Choroid plexus epithelial cell (primary cell): ENCODE results near the gene SMPDL3B.
A peak's percentile ranks its signal among the peaks of the same experiment; 100 is the strongest.

Experiments used
- DNase-seq: peaks from one replicate; pipeline ENCODE4 v3.0.0-alpha.2; 2010; ENCODE audit warnings: low read depth
- H3K4me3 ChIP-seq: 2 replicates; pipeline ENCODE4 v1.5.1; 2011; ENCODE audit warnings: low read depth, mild to moderate bottlenecking, control low read depth, low read length, moderate library complexity
- CTCF ChIP-seq: conservative IDR thresholded peaks from 2 replicates; pipeline ENCODE4 v1.5.1; 2011; ENCODE audit warnings: low read depth, mild to moderate bottlenecking, control low read depth, inconsistent platforms, low read length, moderate library complexity

SMPDL3B gene

GRCh38 chr1:27968692-27969091, 33.9 kb downstream of the SMPDL3B start:
- DNase-seq, result peak; percentile 88
- no peak for TF ChIP-seq CTCF
- no peak overlapping the region for H3K4me3 ChIP-seq

DNA sequence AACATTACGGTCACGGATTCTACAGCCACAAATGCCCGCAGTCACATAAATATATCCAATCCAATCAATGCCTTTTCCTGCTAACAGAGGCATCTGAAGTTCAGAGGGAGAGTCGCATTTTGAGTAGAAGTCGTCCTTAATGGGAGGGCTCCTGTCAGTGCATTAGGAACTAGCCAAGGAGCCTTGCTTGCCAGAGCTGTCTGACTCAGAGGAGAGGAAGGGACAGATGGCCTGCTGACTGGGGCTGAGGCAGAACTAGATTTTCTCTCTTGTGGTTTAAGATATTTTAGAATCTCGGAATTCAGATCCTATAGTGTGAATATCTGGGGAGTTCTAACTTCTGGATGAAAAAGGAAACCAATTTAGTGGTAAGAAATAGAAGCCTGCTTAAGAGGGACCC, 35.6 kb downstream of the SMPDL3B start:
- peak; percentile 87 for DNase-seq

GRCh38 chr1:27971674-27972073, 36.9 kb downstream of the SMPDL3B start:
- no peak overlapping the region for H3K4me3 ChIP-seq
- no peak for DNase-seq
- TF ChIP-seq CTCF, result no peak

More for the DNA sequence above, 35.6 kb downstream of the SMPDL3B start:
- no peak for TF ChIP-seq CTCF
- H3K4me3 ChIP-seq, result no peak overlapping the region

DNA sequence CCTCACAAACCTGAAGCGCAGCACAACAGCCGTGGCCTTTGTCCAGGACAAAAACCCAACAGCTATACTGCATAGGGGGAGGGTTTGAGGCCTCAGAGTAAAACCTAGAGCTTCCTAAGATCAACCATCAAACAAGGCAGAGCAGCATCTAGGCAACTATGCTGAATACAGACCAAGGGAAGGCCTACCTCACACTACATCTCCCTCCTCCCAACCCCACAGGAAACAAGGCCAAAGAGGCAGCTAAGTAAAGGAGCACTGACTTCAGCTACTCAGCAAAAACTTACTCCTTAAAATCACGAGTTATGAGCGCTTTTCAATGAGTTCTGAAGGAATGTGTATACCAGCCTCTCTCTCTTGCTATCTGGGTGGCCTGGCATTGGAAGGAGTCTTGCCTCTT, 37.3 kb downstream of the SMPDL3B start:
- no peak overlapping the region for H3K4me3 ChIP-seq
- DNase-seq, result no peak
- no peak for TF ChIP-seq CTCF

DNA sequence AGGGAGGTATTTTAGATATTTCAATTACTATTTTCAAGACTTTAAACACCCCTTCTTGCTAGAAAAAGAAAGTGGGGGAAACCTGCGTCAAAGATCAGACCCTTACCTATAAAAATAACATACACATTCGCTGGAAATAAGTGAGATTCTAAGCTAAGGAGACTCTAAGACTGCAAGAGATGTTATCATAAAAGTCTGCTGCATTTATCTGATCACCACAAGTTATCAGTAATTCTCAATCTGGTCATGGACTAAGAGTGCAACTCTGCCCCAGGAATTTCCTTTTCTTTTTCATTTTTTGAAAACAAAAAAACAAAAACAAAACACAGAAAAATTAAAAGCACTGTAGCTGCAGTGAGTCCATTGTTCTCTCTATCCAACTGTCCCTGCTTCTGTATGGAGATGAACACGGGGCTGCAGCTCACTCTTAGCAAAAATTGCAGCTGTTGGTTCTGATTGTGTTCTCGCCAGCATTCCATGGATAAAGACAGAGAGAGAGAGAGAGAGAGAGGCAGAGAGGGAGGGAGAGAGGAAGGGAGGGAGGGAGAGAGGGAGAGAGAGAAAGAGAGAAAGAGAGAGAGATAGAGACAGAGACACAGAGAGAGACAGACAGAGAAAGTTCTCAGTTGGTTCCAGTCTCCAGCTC, 39.1 kb downstream of the SMPDL3B start:
- TF ChIP-seq CTCF, result no peak
- no peak for DNase-seq
- no peak overlapping the region for H3K4me3 ChIP-seq

DNA sequence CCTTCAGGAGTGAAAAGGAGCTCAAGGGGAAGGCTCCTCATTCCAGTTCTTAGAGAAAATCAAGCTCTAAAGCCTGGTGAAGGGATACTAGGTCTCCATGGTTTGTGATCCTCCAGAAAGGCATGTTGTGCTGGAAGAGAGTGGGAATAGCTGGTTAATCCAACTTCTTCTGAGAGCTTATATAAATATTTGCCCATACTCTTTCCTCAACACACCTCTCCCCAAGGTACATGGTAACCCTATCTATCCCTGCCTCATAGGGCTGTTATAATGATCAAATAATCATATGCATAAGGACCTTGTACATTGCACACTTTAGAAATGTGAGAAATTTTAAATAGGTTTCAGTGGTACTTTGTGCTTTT, 39.6 kb downstream of the SMPDL3B start:
- no peak for DNase-seq
- H3K4me3 ChIP-seq, result no peak overlapping the region
- no peak for TF ChIP-seq CTCF

DNA sequence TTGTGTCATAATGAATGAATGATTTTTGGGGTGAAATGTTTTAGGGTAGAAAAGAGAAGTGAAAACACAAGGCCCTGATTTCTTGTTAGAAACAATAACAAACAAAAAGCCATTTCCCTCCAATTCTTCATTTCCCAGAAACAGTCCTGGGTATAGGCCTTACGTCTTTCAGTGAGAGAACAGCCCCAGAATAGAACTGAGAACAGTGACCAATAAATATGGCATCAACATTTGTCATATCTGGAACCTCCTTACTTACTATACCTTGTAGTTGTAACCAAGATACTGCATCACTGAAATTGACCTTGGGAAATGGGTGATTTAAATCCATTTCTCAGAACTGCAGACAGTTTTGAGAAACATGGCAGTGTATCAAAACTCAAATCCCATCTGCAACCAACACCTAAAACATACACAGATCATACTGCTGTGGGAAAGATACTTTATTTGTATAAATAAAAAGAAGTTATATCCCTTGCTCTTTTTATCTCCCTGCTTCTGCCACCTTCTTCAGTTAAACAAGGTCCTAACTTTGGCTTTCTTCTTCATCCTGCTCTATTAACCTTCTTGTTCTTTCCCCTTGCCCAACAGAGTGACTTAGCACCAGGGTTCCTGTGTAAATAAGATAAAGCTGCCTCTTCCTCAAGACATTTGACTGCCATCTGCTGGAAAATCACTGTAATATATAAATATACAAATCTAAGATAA, 44.5 kb downstream of the SMPDL3B start:
- peak; percentile 91 for DNase-seq
- peak; percentile 57 for TF ChIP-seq CTCF
- H3K4me3 ChIP-seq, result no peak overlapping the region
